DND-41 (cell line): Measurements from ENCODE around the gene DNM3.

ENCODE experiments used
- ATAC-seq: fragments of 200-7000 bp; cut with Tn5 transposase; 3 replicates; pipeline ENCODE4 v1.9.1; 2021; ENCODE audit warnings: low read depth; ENCODE audit not compliant: insufficient read depth
- DNase-seq: peaks from one replicate; pipeline ENCODE4 v3.0.0-alpha.2; 2020
- H2AFZ ChIP-seq: 2 replicates; pipeline ENCODE4 v1.6.0; 2012; ENCODE audit warnings: low read depth, low read length
- H3K27ac ChIP-seq: 2 replicates; pipeline ENCODE4 v1.5.1; 2012; ENCODE audit warnings: low read length, inconsistent platforms
- H3K27me3 ChIP-seq: fragments of 200-600 bp; sonication (generic); 2 replicates; pipeline ENCODE4 v1.6.0; 2012; ENCODE audit warnings: low read length, mild to moderate bottlenecking, inconsistent platforms; ENCODE audit not compliant: insufficient read depth, poor library complexity
- H3K36me3 ChIP-seq: 2 replicates; pipeline ENCODE4 v1.5.1; 2012; ENCODE audit warnings: low read length, inconsistent platforms; ENCODE audit not compliant: insufficient read depth
- H3K4me1 ChIP-seq: 2 replicates; pipeline ENCODE4 v1.5.1; 2012; ENCODE audit warnings: mild to moderate bottlenecking, low read length; ENCODE audit not compliant: insufficient read depth
- H3K4me2 ChIP-seq: 2 replicates; pipeline ENCODE4 v1.6.0; 2012; ENCODE audit warnings: mild to moderate bottlenecking, moderate library complexity, low read length, inconsistent platforms; ENCODE audit not compliant: insufficient read depth
- H3K4me3 ChIP-seq, 2 experiments: fragments of 200-600 bp in 1 of 2; shearing (Covaris generic) in 1 of 2; 2 replicates each; pipeline ENCODE4 v1.5.1; 2012 to 2016; ENCODE audit warnings: inconsistent platforms in 2 of 2, low read length in 2 of 2, mild to moderate bottlenecking in 2 of 2, low read depth in 1 of 2, moderate library complexity in 1 of 2
- H3K79me2 ChIP-seq: 2 replicates; pipeline ENCODE4 v1.6.0; 2012; ENCODE audit warnings: low read length, inconsistent platforms; ENCODE audit not compliant: insufficient read depth
- H3K9ac ChIP-seq: 2 replicates; pipeline ENCODE4 v1.6.0; 2012; ENCODE audit warnings: low read depth, mild to moderate bottlenecking, inconsistent platforms, low read length, moderate library complexity
- H3K9me3 ChIP-seq: 2 replicates; pipeline ENCODE4 v1.5.1; 2012; ENCODE audit warnings: low read length, moderate library complexity, mild to moderate bottlenecking, inconsistent platforms; ENCODE audit not compliant: insufficient read depth, severe bottlenecking
- H4K20me1 ChIP-seq: 2 replicates; pipeline ENCODE4 v1.6.0; 2012; ENCODE audit warnings: low read length; ENCODE audit not compliant: insufficient read depth
- CTCF ChIP-seq: IDR thresholded peaks from 2 replicates; pipeline ENCODE4 v1.5.1; 2012; ENCODE audit warnings: borderline replicate concordance, low read length, moderate library complexity, mild to moderate bottlenecking; ENCODE audit not compliant: poor library complexity, severe bottlenecking; ENCODE audit errors: extremely low read depth
- EZH2 ChIP-seq: IDR thresholded peaks from 3 replicates; pipeline ENCODE4 v1.6.1; 2012; ENCODE audit warnings: borderline replicate concordance, low read depth, mild to moderate bottlenecking, moderate library complexity, low read length, inconsistent platforms; ENCODE audit not compliant: severe bottlenecking

DNM3 gene

GRCh38 chr1:171877701-171878100 is 36.4 kb downstream of the DNM3 start:
- H3K4me3 ChIP-seq = no peak overlapping the region
- H3K9me3 ChIP-seq = no peaks in the 10 kb centered on the region
- H2AFZ ChIP-seq = no peak overlapping the region
- H4K20me1 ChIP-seq = no peaks in the 10 kb centered on the region
- no peak overlapping the region for H3K9ac ChIP-seq
- H3K36me3 ChIP-seq = no peaks in the 10 kb centered on the region
- H3K4me1 ChIP-seq = no peaks in the 10 kb centered on the region
- H3K79me2 ChIP-seq = no peaks in the 10 kb centered on the region
- DNase-seq = no peak
- H3K4me2 ChIP-seq = no peak overlapping the region
- ATAC-seq = no peak
- H3K27me3 ChIP-seq = peaks cover 7% of the 10 kb centered on the region
- H3K27ac ChIP-seq = no peak overlapping the region
- no peak for TF ChIP-seq CTCF

- H3K36me3 ChIP-seq = no peaks in the 10 kb centered on the region
- TF ChIP-seq CTCF (no peak), EZH2 (no peak)
- no peak overlapping the region for H2AFZ ChIP-seq
- ATAC-seq (no peak), DNase-seq (no peak)
- peaks cover 10% of the 10 kb centered on the region for H3K4me1 ChIP-seq
- H3K27ac ChIP-seq = no peak overlapping the region
- no peak overlapping the region for H3K4me3 ChIP-seq
- no peaks in the 10 kb centered on the region for H3K79me2 ChIP-seq
- no peaks in the 10 kb centered on the region for H3K27me3 ChIP-seq
- H3K4me2 ChIP-seq = no peak overlapping the region
- no peaks in the 10 kb centered on the region for H4K20me1 ChIP-seq
- no peak overlapping the region for H3K9ac ChIP-seq
- no peaks in the 10 kb centered on the region for H3K9me3 ChIP-seq
These were observed 38.3 kb downstream of the DNM3 start for GRCh38 chr1:171879556-171879955.

GRCh38 chr1:171881442-171881841 is 40.1 kb downstream of the DNM3 start:
- no peaks in the 10 kb centered on the region for H3K36me3 ChIP-seq
- peaks cover 14% of the 10 kb centered on the region for H3K4me1 ChIP-seq
- no peak overlapping the region for H3K4me3 ChIP-seq
- H3K79me2 ChIP-seq = no peaks in the 10 kb centered on the region
- H3K27ac ChIP-seq = no peak overlapping the region
- H3K9me3 ChIP-seq = no peaks in the 10 kb centered on the region
- no peaks in the 10 kb centered on the region for H4K20me1 ChIP-seq
- TF ChIP-seq EZH2 = no peak
- no peak for TF ChIP-seq CTCF
- DNase-seq (no peak), ATAC-seq (no peak)
- H3K4me2 ChIP-seq = no peak overlapping the region
- H3K9ac ChIP-seq = no peak overlapping the region
- H3K27me3 ChIP-seq = no peaks in the 10 kb centered on the region
- no peak overlapping the region for H2AFZ ChIP-seq

- H3K27ac ChIP-seq = no peak overlapping the region
- H3K36me3 ChIP-seq = no peaks in the 10 kb centered on the region
- H3K4me1 ChIP-seq = peaks cover 14% of the 10 kb centered on the region
- ATAC-seq = peak; percentile 84
- H4K20me1 ChIP-seq = no peaks in the 10 kb centered on the region
- no peaks in the 10 kb centered on the region for H3K9me3 ChIP-seq
- no peak for TF ChIP-seq CTCF
- no peak for TF ChIP-seq EZH2
- no peak overlapping the region for H2AFZ ChIP-seq
- H3K9ac ChIP-seq = no peak overlapping the region
- H3K27me3 ChIP-seq = no peaks in the 10 kb centered on the region
- DNase-seq = peak; percentile 40
- H3K79me2 ChIP-seq = no peaks in the 10 kb centered on the region
- H3K4me3 ChIP-seq = no peak overlapping the region
- H3K4me2 ChIP-seq = no peak overlapping the region
These were observed 42.6 kb downstream of the DNM3 start for GRCh38 chr1:171883849-171884248.
